IMR-90 (cell line): ENCODE results near the gene TGFBRAP1. TPM values are rescaled to one million over a fixed set of nuclear protein-coding genes. Genes with fewer than 3 reads are reported as not detected.

Experiments
- ATAC-seq: fragments of 200-7000 bp; cut with Tn5 transposase; 2 replicates; pipeline ENCODE4 v1.9.1; 2020; ENCODE audit warnings: low read depth, mild to moderate bottlenecking, moderate library complexity
- BruUV-seq: library from RNA; stranded (reverse); fragments of 400-500 nt; replicated peaks from 2 replicates; lab custom pipeline; 2021; lab: Mats Ljungman, UMichigan
- CTCF ChIA-PET: fragments of 300-600 bp; formaldehyde crosslinking; extraction: SDS; loops from one replicate; lab custom pipeline; 2021; ENCODE audit warnings: antibody characterized with exemption; lab: Yijun Ruan, JAX
- POLR2A ChIA-PET: fragments of 300-600 bp; sonication (Branson Sonifier 250); formaldehyde crosslinking; loops from one replicate; lab custom pipeline; 2022; ENCODE audit warnings: antibody characterized with exemption; ENCODE audit not compliant: unreplicated experiment; lab: Charles Lee
- DNase-seq: peaks from one replicate; pipeline ENCODE4 v3.0.0; 2013
- H2AFZ ChIP-seq: replicated peaks from 2 replicates; pipeline ENCODE3; 2013; ENCODE audit warnings: low read length, mild to moderate bottlenecking; ENCODE audit not compliant: poor library complexity
- H2AK5ac ChIP-seq: 2 replicates; pipeline ENCODE4 v1.6.1; 2013; ENCODE audit warnings: low read depth, low read length, inconsistent platforms
- H2AK9ac ChIP-seq: replicated peaks from 2 replicates; pipeline ENCODE3; 2013; ENCODE audit warnings: mild to moderate bottlenecking, low read depth, low read length, moderate library complexity; ENCODE audit not compliant: poor library complexity
- H2BK120ac ChIP-seq: 2 replicates; pipeline ENCODE4 v1.6.1; 2013; ENCODE audit warnings: low read depth, low read length, inconsistent platforms
- H2BK15ac ChIP-seq: 3 replicates; pipeline ENCODE4 v1.6.1; 2013; ENCODE audit warnings: low read depth, low read length, inconsistent platforms
- H2BK20ac ChIP-seq: 2 replicates; pipeline ENCODE4 v1.6.1; 2013; ENCODE audit warnings: low read depth, mild to moderate bottlenecking, inconsistent platforms, low read length, moderate library complexity
- H2BK5ac ChIP-seq: 2 replicates; pipeline ENCODE4 v1.6.1; 2013; ENCODE audit warnings: mild to moderate bottlenecking, low read depth, low read length, inconsistent platforms; ENCODE audit not compliant: poor library complexity, severe bottlenecking
- H3K14ac ChIP-seq: replicated peaks from 2 replicates; pipeline ENCODE4 v1.6.1; 2013; ENCODE audit warnings: low read depth, low read length, inconsistent platforms
- H3K18ac ChIP-seq: 2 replicates; pipeline ENCODE4 v1.6.1; 2013; ENCODE audit warnings: low read depth, low read length, control low read depth
- H3K23ac ChIP-seq: 2 replicates; pipeline ENCODE4 v1.6.1; 2013; ENCODE audit warnings: low read depth, low read length, inconsistent platforms
- H3K27ac ChIP-seq: 2 replicates; pipeline ENCODE4 v1.5.1; 2013; ENCODE audit warnings: mild to moderate bottlenecking, control low read depth, low read length; ENCODE audit not compliant: insufficient read depth
- H3K27me3 ChIP-seq: 2 replicates; pipeline ENCODE4 v1.6.1; 2013; ENCODE audit warnings: low read length; ENCODE audit not compliant: control insufficient read depth, insufficient read depth
- H3K36me3 ChIP-seq: 2 replicates; pipeline ENCODE4 v1.6.1; 2013; ENCODE audit warnings: low read length, mixed read lengths; ENCODE audit not compliant: control insufficient read depth, insufficient read depth
- H3K4ac ChIP-seq: 2 replicates; pipeline ENCODE4 v1.6.1; 2013; ENCODE audit warnings: low read depth, low read length, inconsistent platforms
- H3K4me1 ChIP-seq: 2 replicates; pipeline ENCODE4 v1.6.1; 2013; ENCODE audit warnings: low read length, mixed read lengths; ENCODE audit not compliant: control insufficient read depth, insufficient read depth
- H3K4me2 ChIP-seq: 2 replicates; pipeline ENCODE4 v1.6.1; 2013; ENCODE audit warnings: low read depth, mild to moderate bottlenecking, control low read depth, low read length, moderate library complexity
- H3K4me3 ChIP-seq: 2 replicates; pipeline ENCODE4 v1.5.1; 2013; ENCODE audit warnings: low read depth, mild to moderate bottlenecking, control low read depth, low read length, moderate library complexity; ENCODE audit not compliant: insufficient read depth
- H3K56ac ChIP-seq: 2 replicates; pipeline ENCODE4 v1.6.1; 2013; ENCODE audit warnings: low read length, inconsistent platforms; ENCODE audit not compliant: insufficient read depth; ENCODE audit errors: extremely low read depth
- H3K79me1 ChIP-seq, 2 experiments: 2 replicates each; pipeline ENCODE4 v1.6.1; 2013; ENCODE audit warnings: low read length in 2 of 2, inconsistent platforms in 1 of 2, low read depth in 1 of 2
- H3K9ac ChIP-seq: 2 replicates; pipeline ENCODE4 v1.6.1; 2013; ENCODE audit warnings: low read depth, low read length, control low read depth
- H3K9me1 ChIP-seq: 2 replicates; pipeline ENCODE4 v1.6.1; 2013; ENCODE audit warnings: low read length, inconsistent platforms; ENCODE audit not compliant: insufficient read depth
- H3K9me3 ChIP-seq: 2 replicates; pipeline ENCODE4 v1.6.1; 2013; ENCODE audit warnings: low read length; ENCODE audit not compliant: control insufficient read depth, insufficient read depth
- H4K20me1 ChIP-seq: 2 replicates; pipeline ENCODE4 v1.6.1; 2013; ENCODE audit warnings: low read length, inconsistent platforms; ENCODE audit not compliant: insufficient read depth
- H4K5ac ChIP-seq: 2 replicates; pipeline ENCODE4 v1.6.1; 2013; ENCODE audit warnings: mild to moderate bottlenecking, low read depth, low read length, control low read depth
- H4K8ac ChIP-seq, 2 experiments: 2 replicates each; pipeline ENCODE4 v1.6.1; 2013; ENCODE audit warnings: low read depth in 2 of 2, low read length in 2 of 2, control low read depth in 1 of 2, inconsistent platforms in 1 of 2
- H4K91ac ChIP-seq: 2 replicates; pipeline ENCODE4 v1.6.1; 2013; ENCODE audit warnings: low read depth, low read length, inconsistent platforms; ENCODE audit not compliant: insufficient read depth
- BHLHE40 ChIP-seq: fragments of 150-350 bp; IDR thresholded peaks from 2 replicates; pipeline ENCODE4 v1.6.1; 2016; ENCODE audit warnings: mild to moderate bottlenecking, low read depth, low read length
- CEBPB ChIP-seq: IDR thresholded peaks from 2 replicates; pipeline ENCODE4 v1.6.1; 2012; ENCODE audit warnings: low read depth, low read length, improper control_type of control experiment
- MAFK ChIP-seq: IDR thresholded peaks from 2 replicates; pipeline ENCODE4 v1.6.1; 2012; ENCODE audit warnings: low read depth, low read length, improper control_type of control experiment
- MAZ ChIP-seq: IDR thresholded peaks from 2 replicates; pipeline ENCODE4 v1.6.1; 2012; ENCODE audit warnings: low read depth, mild to moderate bottlenecking, low read length, improper control_type of control experiment, moderate library complexity, borderline replicate concordance
- MXI1 ChIP-seq: IDR thresholded peaks from 2 replicates; pipeline ENCODE4 v1.6.1; 2012; ENCODE audit warnings: low read depth, mild to moderate bottlenecking, low read length, moderate library complexity, borderline replicate concordance
- NFE2L2 ChIP-seq: fragments of 150-350 bp; IDR thresholded peaks from 2 replicates; pipeline ENCODE4 v1.6.1; 2016; ENCODE audit warnings: low read depth, mild to moderate bottlenecking, low read length
- POLR2A ChIP-seq: IDR thresholded peaks from 2 replicates; pipeline ENCODE4 v1.6.1; 2012; ENCODE audit warnings: mild to moderate bottlenecking, low read depth, low read length
- RAD21 ChIP-seq: IDR thresholded peaks from 2 replicates; pipeline ENCODE4 v1.6.1; 2012; ENCODE audit warnings: low read length, improper control_type of control experiment
- SMC3 ChIP-seq: fragments of 150-350 bp; IDR thresholded peaks from 2 replicates; pipeline ENCODE4 v1.6.1; 2016; ENCODE audit warnings: low read depth, mild to moderate bottlenecking, antibody characterized with exemption, low read length, moderate library complexity
- WGBS, 2 experiments: methylation state at CpG; one replicate each; pipeline versions ENCODE4 v1.1.5 to v1.1.7; 2013; ENCODE audit warnings: missing lambda C conversion rate in 2 of 2; ENCODE audit not compliant: insufficient read length in 1 of 2; ENCODE audit errors: extremely low coverage in 2 of 2; 5-methylcytosine and 5-hydroxymethylcytosine counted together
- dilution Hi-C: fragments of 300-500 bp; cut with HindIII; formaldehyde crosslinking; loops from one replicate; pipeline ENCODE4 v1.14.3; 2018; ENCODE audit warnings: low sequenced_read_pairs; ENCODE audit not compliant: unreplicated experiment
- in situ Hi-C: fragments of 300-500 bp; cut with MboI; formaldehyde crosslinking; loops from 3 replicates; pipeline ENCODE4 v1.14.3; 2019; ENCODE audit warnings: low sequenced_read_pairs, inconsistent platforms, mixed read lengths
- intact Hi-C: fragments of 100-400 bp; cut with micrococcal nuclease; formaldehyde crosslinking; loops from 2 replicates; pipeline ENCODE4 v1.10.0; 2022
- polyA plus RNA-seq, 3 experiments: library from polyadenylated mRNA; depleted of rRNA; stranded (reverse); fragments of >200 nt; gene quantifications; 2 replicates each; pipeline ENCODE4 v1.2.3, GENCODE V29; 2012; ENCODE audit warnings: low replicate concordance in 1 of 3
- total RNA-seq: library from RNA; depleted of rRNA; stranded (reverse); fragments of >200 nt; gene quantifications from 2 replicates; pipeline ENCODE4 v1.2.3, GENCODE V29; 2012

TGFBRAP1 gene
- total and polyA plus RNA-seq, 2 of the 4 experiments (the other 2 are of a cell fraction): 7.2 to 10.4 TPM

DNA sequence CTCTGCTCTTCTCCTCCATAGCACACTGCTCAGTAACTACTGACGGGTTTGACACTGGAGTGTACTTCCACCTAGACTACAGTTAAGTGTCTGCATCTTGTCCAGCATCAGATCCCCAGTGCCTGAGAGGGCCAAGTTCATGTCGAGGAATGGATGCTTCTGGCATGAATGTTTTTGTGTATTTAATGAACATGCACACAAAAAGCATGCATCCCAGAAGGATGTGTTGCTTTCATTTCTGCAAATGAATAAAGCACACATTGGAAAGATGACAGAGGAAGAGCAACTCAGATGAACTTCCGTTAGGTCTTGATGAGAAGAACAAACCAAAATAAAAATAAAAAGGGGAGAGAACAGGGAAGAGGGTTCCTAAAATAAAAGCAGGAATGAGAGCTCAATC lies 35.7 kb upstream of the TGFBRAP1 start:
- no peak overlapping the region; a peak in 1 of 4 replicates for H4K8ac ChIP-seq
- no peak overlapping the region for H4K91ac ChIP-seq
- H2BK20ac ChIP-seq: no peak overlapping the region
- no peaks in the 10 kb centered on the region for H3K27me3 ChIP-seq
- WGBS, 2 experiments: 60% methylated on average over 1 of the region's 3 CpGs; no CpG with 5 or more reads in 1 of the 2 experiments
- in situ Hi-C loops (loop anchor here (5.0 kb wide), 1 partner anchor 152 kb away; no protein-coding TSS in a partner anchor), intact Hi-C loops (no loop called here), dilution Hi-C loops (no loop called here)
- H3K9me3 ChIP-seq: no peaks in the 10 kb centered on the region
- no peak overlapping the region for H3K4me3 ChIP-seq
- H2AK5ac ChIP-seq: no peak overlapping the region
- H2BK5ac ChIP-seq: peak overlapping the region; percentile 18
- H4K20me1 ChIP-seq: peaks cover 55% of the 10 kb centered on the region
- TF ChIP-seq POLR2A: no peak
- TF ChIP-seq MAZ: no peak
- TF ChIP-seq NFE2L2: no peak
- no peak for TF ChIP-seq CEBPB
- TF ChIP-seq MAFK: no peak
- TF ChIP-seq BHLHE40: no peak
- no peak for TF ChIP-seq MXI1
- no peak for TF ChIP-seq RAD21
- no peak for TF ChIP-seq SMC3
- no peak overlapping the region for H3K4me2 ChIP-seq
- no peak overlapping the region for H3K56ac ChIP-seq
- H3K36me3 ChIP-seq: peaks cover 84% of the 10 kb centered on the region
- no TSS peak for BruUV-seq
- peaks cover 58 to 89% of the 10 kb centered on the region in 2 experiments for H3K79me1 ChIP-seq
- no peak overlapping the region for H3K18ac ChIP-seq
- no peak overlapping the region for H2AFZ ChIP-seq
- ChIA-PET POLR2A (no interaction called here), CTCF (no interaction called here)
- peaks cover 10% of the 10 kb centered on the region; the same call in 1 of the 2 replicates for H3K9me1 ChIP-seq
- peak overlapping the region; percentile 23 for H2AK9ac ChIP-seq
- H3K4ac ChIP-seq: no peak overlapping the region
- H3K9ac ChIP-seq: no peak overlapping the region
- 0 out of 2 replicates have a peak overlapping the region, but pooled peaks have one; percentile 3 for H3K27ac ChIP-seq
- H3K23ac ChIP-seq: no peak overlapping the region
- no peak overlapping the region for H2BK15ac ChIP-seq
- no peak overlapping the region for H4K5ac ChIP-seq
- ATAC-seq: no peak
- peaks cover 11% of the 10 kb centered on the region for H3K4me1 ChIP-seq
- no peak for DNase-seq
- no peak overlapping the region for H3K14ac ChIP-seq
- H2BK120ac ChIP-seq: no peak overlapping the region
